Nucleus accumbens (tissue), 56 donors: ENCODE measurements around the gene RHOF.
"Not testable (repeated sequence)": the region's sequence is repeated elsewhere in the genome, so short reads cannot be mapped to it uniquely, and the experiment has no call there.

Experiments used
- DNase-seq, 56 donors: peaks; one replicate each; lab custom pipeline; 2025; lab: John Stamatoyannopoulos, UW

Gene RHOF

GRCh38 chr12:121795034-121795968, 1.8 kb upstream of the RHOF start:
- DNase-seq, result peak in 52 of 56 donors; percentile 26 to 93 (median 75)

- peak in 7 of 56 donors; percentile 49 to 63 (median 54) for DNase-seq
Measured at GRCh38 chr12:121794534-121795033, 1.1 kb upstream of the RHOF start.

GRCh38 chr12:121793838-121794533, 498 bp upstream of the RHOF start:
- DNase-seq, result peak in 54 of 56 donors; percentile 41 to 90 (median 74)

GRCh38 chr12:121792607-121793439, 665 bp downstream of the RHOF start:
- DNase-seq, result no peak

GRCh38 chr12:121791671-121792551, 1.6 kb downstream of the RHOF start:
- DNase-seq, result no peak

- DNase-seq, result not testable (repeated sequence)
Measured at GRCh38 chr12:121790785-121791184, 2.7 kb downstream of the RHOF start.

GRCh38 chr12:121789800-121790728, 3.4 kb downstream of the RHOF start:
- peak in 11 of 56 donors; percentile 12 to 39 (median 22) for DNase-seq

- DNase-seq, result no peak
Measured at GRCh38 chr12:121789233-121789781, 4.2 kb downstream of the RHOF start.

- no peak for DNase-seq
Measured at GRCh38 chr12:121788176-121788818, 5.2 kb downstream of the RHOF start.

GRCh38 chr12:121787063-121788025, 6.1 kb downstream of the RHOF start:
- DNase-seq, result no peak

- no peak for DNase-seq
Measured at GRCh38 chr12:121786440-121786825, 7.1 kb downstream of the RHOF start.

- no peak for DNase-seq
Measured at GRCh38 chr12:121784460-121784859, 9.0 kb downstream of the RHOF start.

GRCh38 chr12:121783766-121784165, 9.7 kb downstream of the RHOF start:
- no peak for DNase-seq

GRCh38 chr12:121781998-121782979, 11.2 kb downstream of the RHOF start:
- no peak for DNase-seq

GRCh38 chr12:121781484-121781997, 11.9 kb downstream of the RHOF start:
- peak in 25 of 56 donors; percentile 13 to 72 (median 34) for DNase-seq
